Nephron (organoid): Measurements from ENCODE around the gene HDAC7.

Experiments
- H3K27ac Mint-ChIP-seq, 3 experiments: 2 replicates each; pipeline ENCODE4 v1.8.0; 2020; ENCODE audit warnings: mixed read lengths in 3 of 3, mild to moderate bottlenecking in 2 of 3, moderate library complexity in 1 of 3
- H3K27me3 Mint-ChIP-seq: 2 replicates; pipeline ENCODE4 v1.8.0; 2021; ENCODE audit warnings: low read depth, mild to moderate bottlenecking, moderate library complexity, mixed read lengths
- H3K36me3 Mint-ChIP-seq: 2 replicates; pipeline ENCODE4 v1.8.0; 2020; ENCODE audit warnings: low read depth, mixed read lengths
- H3K4me1 Mint-ChIP-seq: 2 replicates; pipeline ENCODE4 v1.8.0; 2020; ENCODE audit warnings: mixed read lengths
- H3K4me3 Mint-ChIP-seq, 3 experiments: 2 replicates each; pipeline ENCODE4 v1.8.0; 2020; ENCODE audit warnings: mild to moderate bottlenecking in 3 of 3, mixed read lengths in 3 of 3, moderate library complexity in 2 of 3
- H3K9me3 Mint-ChIP-seq: 2 replicates; pipeline ENCODE4 v1.8.0; 2020; ENCODE audit warnings: mixed read lengths
- TF ChIP-seq, protein P1 (sequence below), 3 experiments: fragments of 200-600 bp; sonication (generic); IDR thresholded peaks; one replicate each; pipeline ENCODE4 v1.5.0; 2021; ENCODE audit warnings: antibody characterized with exemption in 3 of 3; ENCODE audit not compliant: unreplicated experiment in 3 of 3

The HDAC7 gene

DNA sequence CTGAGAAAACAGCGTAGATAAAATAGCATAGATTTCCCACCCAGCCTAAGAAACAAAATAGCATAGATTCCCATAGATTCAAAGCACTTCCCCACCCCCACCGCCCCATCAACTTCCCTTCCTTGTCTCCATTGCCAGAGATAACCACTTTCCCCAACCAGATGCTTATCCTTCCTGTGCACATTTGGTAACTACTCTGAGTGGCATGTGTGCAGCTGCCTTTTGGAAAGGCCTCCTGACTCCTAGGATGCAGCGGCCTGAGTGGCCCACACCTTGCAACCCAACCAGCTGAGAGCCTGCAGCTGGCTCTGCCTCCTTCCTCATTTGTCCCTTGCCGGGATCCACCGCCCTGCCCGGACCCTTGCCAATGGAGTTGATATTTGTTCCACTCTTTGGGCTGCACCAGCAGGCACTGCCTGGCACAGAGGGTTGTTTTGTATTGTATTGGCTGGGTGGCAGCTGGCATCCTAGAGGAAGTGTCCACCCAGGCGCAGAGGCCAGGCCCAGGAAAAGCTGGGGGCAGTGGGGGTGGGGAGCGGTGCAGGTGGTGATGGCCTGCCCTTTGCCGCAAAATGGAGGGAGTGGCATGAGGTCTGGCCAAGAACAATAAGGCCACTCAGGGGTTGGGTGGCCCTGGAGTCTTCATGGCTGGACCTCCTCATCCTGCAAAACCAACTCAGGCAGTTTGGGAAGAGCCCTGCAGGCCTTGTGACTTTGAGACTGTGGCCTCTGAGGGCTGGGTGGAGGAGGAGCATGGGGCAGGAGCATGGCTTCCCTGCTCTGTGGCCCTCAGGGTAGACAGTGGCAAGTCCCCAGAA, 41.8 kb downstream of the HDAC7 start:
- H3K36me3 Mint-ChIP-seq: peaks cover 10% of the 10 kb centered on the region

DNA sequence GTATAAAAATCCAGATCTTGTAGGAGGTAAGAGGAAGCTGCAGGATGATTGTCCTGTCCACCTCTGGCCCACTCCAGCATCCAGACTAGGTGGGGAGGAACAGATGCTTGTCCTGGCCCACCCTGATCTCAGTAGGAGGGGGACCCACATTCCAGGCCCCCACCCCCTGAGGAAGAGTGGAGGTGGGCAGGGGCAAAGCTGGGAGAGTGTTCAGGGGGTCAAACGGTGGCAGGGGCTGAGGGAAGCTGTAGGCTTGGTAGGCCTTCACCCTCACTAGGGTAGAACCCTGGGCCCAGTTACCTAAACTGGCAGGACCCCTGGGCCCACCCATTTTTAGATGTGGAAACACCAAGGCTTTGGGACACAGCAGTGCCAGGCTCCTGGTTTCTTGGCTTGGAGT, 42.6 kb downstream of the HDAC7 start:
- H3K27me3 Mint-ChIP-seq: peaks cover 12% of the 10 kb centered on the region
- H3K9me3 Mint-ChIP-seq: no peaks in the 10 kb centered on the region
- H3K27ac Mint-ChIP-seq: no peak overlapping the region
- TF ChIP-seq, protein P1, sequence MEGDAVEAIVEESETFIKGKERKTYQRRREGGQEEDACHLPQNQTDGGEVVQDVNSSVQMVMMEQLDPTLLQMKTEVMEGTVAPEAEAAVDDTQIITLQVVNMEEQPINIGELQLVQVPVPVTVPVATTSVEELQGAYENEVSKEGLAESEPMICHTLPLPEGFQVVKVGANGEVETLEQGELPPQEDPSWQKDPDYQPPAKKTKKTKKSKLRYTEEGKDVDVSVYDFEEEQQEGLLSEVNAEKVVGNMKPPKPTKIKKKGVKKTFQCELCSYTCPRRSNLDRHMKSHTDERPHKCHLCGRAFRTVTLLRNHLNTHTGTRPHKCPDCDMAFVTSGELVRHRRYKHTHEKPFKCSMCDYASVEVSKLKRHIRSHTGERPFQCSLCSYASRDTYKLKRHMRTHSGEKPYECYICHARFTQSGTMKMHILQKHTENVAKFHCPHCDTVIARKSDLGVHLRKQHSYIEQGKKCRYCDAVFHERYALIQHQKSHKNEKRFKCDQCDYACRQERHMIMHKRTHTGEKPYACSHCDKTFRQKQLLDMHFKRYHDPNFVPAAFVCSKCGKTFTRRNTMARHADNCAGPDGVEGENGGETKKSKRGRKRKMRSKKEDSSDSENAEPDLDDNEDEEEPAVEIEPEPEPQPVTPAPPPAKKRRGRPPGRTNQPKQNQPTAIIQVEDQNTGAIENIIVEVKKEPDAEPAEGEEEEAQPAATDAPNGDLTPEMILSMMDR (IDR thresholded peaks at IDR 0.05; ENCODE audit: unreplicated experiment in 3 of 3): no peak
- no peak overlapping the region for H3K4me3 Mint-ChIP-seq
- peaks cover 5% of the 10 kb centered on the region for H3K36me3 Mint-ChIP-seq
- H3K4me1 Mint-ChIP-seq: peaks cover 28% of the 10 kb centered on the region

More for the DNA sequence above, 41.8 kb downstream of the HDAC7 start:
- TF ChIP-seq, protein P1 (IDR thresholded peaks at IDR 0.05; ENCODE audit: unreplicated experiment in 3 of 3): no peak
- peaks cover 23% of the 10 kb centered on the region for H3K4me1 Mint-ChIP-seq
- peaks cover 12% of the 10 kb centered on the region for H3K27me3 Mint-ChIP-seq
- H3K4me3 Mint-ChIP-seq: peak overlapping the region; percentile 4 to 50 (median 48)
- no peak overlapping the region for H3K27ac Mint-ChIP-seq
- H3K9me3 Mint-ChIP-seq: no peaks in the 10 kb centered on the region

DNA sequence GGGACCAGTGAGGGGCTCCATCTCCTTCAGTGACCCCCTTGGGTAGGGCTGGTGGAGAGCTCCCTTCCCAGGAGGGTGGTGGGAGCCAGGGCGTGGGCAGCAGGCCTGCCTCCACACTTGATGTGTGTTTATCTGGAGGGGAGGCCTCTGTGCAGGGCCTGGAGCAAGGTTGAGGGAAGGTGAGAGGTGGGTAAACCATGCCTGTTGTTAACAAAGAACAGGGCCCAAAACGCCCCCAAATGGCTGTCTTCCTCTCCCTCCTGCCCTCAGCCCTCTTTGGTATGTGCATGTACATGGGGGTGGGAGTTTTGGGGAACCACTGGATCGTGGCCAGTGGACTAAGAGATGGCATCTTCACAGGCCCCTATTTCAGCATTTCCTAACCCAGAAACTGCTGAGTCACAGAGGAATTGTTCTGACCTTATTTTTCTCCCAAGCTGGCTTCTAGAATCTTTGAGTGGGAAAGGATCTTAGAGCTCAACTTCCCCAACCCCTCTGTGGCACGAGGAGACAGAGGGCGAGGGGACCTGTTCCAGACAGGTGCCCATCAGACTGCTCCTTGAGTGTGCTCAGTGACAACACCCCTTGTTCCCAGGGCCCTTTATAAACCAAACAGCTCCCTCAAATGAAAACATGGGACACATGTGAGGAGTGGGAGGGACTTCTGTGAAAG, 43.1 kb downstream of the HDAC7 start:
- Mint-ChIP-seq H3K9me3 (no peaks in the 10 kb centered on the region), H3K4me3 (peak overlapping the region; percentile 47 to 70 (median 68)), H3K4me1 (peaks cover 29% of the 10 kb centered on the region), H3K27ac (peak overlapping the region in 2 of 3 experiments; percentile 34 to 65), H3K27me3 (peaks cover 12% of the 10 kb centered on the region), H3K36me3 (peaks cover 5% of the 10 kb centered on the region)
- TF ChIP-seq, protein P1 (IDR thresholded peaks at IDR 0.05; ENCODE audit: unreplicated experiment in 3 of 3): no peak

DNA sequence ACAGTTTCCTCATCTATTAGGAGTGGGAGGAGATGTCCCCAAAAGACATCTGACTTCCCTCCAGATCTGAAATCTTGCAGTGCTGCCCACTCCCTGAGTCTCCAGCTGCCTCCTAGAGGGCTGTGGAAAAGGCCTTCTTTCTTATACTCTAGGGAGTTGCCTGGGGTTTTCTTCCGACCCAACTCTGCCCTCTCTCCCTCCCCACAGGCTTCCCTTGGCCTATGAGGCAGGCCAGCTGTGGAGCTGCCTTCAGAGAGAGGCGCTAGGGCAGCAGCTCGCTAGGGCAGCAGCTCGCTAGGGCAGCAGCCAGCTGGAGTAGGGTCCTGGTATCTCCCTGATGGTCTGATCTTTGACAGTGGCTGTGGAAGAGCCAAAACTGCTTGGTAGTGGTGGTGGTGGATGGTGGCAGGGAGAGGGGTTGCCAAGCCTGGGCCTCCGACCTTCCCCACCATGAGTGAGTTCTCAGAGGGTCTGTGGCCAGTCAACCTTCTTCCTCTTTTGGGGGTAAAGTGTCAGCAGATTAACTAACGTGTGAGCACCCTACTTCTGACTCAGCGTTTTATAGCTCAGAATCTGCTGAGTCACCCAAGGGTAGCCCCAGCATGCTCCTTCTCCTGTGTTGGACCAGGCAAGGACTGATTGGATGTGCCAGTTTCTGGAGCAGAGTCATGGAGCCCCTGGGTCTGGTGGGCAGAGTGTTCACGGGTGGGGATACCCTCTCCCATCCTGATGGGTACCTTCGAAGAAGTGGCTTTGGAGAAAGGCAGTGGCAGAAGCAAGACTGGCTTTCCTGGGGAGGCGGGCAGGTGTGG, 44.4 kb downstream of the HDAC7 start:
- peak overlapping the region; percentile 67 to 89 (median 86) for H3K27ac Mint-ChIP-seq
- H3K27me3 Mint-ChIP-seq: peaks cover 12% of the 10 kb centered on the region
- H3K36me3 Mint-ChIP-seq: no peaks in the 10 kb centered on the region
- H3K4me1 Mint-ChIP-seq: peaks cover 29% of the 10 kb centered on the region
- H3K9me3 Mint-ChIP-seq: no peaks in the 10 kb centered on the region
- TF ChIP-seq, protein P1 (IDR thresholded peaks at IDR 0.05; ENCODE audit: unreplicated experiment in 3 of 3): no peak
- H3K4me3 Mint-ChIP-seq: peak overlapping the region; percentile 93 to 97 (median 95)

DNA sequence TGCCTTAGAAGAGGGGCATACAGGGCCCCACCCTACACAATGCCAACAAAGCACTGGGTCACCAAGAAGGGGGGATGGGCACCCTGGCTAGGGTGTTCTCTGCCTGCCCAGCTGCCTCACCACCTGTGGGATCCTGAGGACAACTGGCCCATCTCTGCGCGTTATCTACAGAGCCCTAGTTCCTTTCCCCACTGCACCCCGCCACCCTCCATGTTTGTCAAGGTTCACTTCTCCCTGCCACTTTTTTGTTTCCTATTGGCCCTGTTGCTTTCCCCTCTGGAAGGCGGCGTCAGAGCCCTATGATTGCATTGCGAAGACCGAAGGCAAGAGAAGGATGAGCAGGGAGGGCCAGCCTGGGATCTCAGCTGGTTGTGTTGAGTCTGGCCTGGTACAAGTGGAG, 45.0 kb downstream of the HDAC7 start:
- peaks cover 29% of the 10 kb centered on the region for H3K4me1 Mint-ChIP-seq
- TF ChIP-seq, protein P1 (IDR thresholded peaks at IDR 0.05; ENCODE audit: unreplicated experiment in 3 of 3): no peak
- no peaks in the 10 kb centered on the region for H3K36me3 Mint-ChIP-seq
- H3K9me3 Mint-ChIP-seq: no peaks in the 10 kb centered on the region
- peak overlapping the region; percentile 93 to 97 (median 95) for H3K4me3 Mint-ChIP-seq
- peaks cover 12% of the 10 kb centered on the region for H3K27me3 Mint-ChIP-seq
- H3K27ac Mint-ChIP-seq: peak overlapping the region; percentile 67 to 89 (median 86)
